ENCODE data around the gene CNTNAP2. TPM values are rescaled to one million over a fixed set of nuclear protein-coding genes. Genes with fewer than 3 reads are reported as not detected.

The CNTNAP2 gene
- total RNA-seq, 1 experiment from 2014 or later, result 0.03 TPM

- CTCF ChIA-PET, result no interaction called here
- POLR2A ChIA-PET, result no interaction called here
- H3K36me3 ChIP-seq (ENCODE audit: control insufficient read depth, insufficient read depth, low read length), result no peaks in the 10 kb centered on the region
- in situ Hi-C loops (cut with HindIII; ENCODE audit: low pct_unique_long_range_greater_than_20kb, low sequenced_read_pairs), result no loop called here
- intact Hi-C loops (cut with micrococcal nuclease; ENCODE audit: unreplicated experiment), result no loop called here
- BruUV-seq (replicated peaks), result no TSS peak
- peaks cover 3% of the 10 kb centered on the region for H3K27me3 ChIP-seq (ENCODE audit: control insufficient read depth, insufficient read depth, low read length)
- ATAC-seq (no peak), DNase-seq (ENCODE audit: low read depth, low spot score) (no peak)
- no peaks in the 10 kb centered on the region for H3K9me3 ChIP-seq (ENCODE audit: control insufficient read depth, insufficient read depth, low read depth, low read length)
- H3K27ac ChIP-seq (ENCODE audit: low read length), result no peak overlapping the region
- no peak overlapping the region for H3K4me3 ChIP-seq (ENCODE audit: low read depth in 2 of 2, low read length in 2 of 2)
- TF ChIP-seq REST (IDR thresholded peaks at IDR 0.05; ENCODE audit: insufficient read depth in 1 of 2, low read depth in 2 of 2, low read length in 1 of 2) (no peak), TCF7L2 (IDR thresholded peaks at IDR 0.05; ENCODE audit: low read depth, low read length) (no peak), SIN3A (IDR thresholded peaks at IDR 0.05; ENCODE audit: borderline replicate concordance, insufficient read depth, low read depth, low read length) (no peak), CTCF (IDR thresholded peaks at IDR 0.05) (no peak), POLR2AphosphoS5 (IDR thresholded peaks at IDR 0.05; ENCODE audit: low read depth, low read length) (no peak)
- no peaks in the 10 kb centered on the region for H3K4me1 ChIP-seq (ENCODE audit: control insufficient read depth, insufficient read depth, low read length)
Observed at GRCh38 chr7:148304456-148304855, 2187.9 kb downstream of the CNTNAP2 start.

GRCh38 chr7:148306759-148307158 lies 2190.2 kb downstream of the CNTNAP2 start:
- Histone ChIP-seq H3K4me3 (ENCODE audit: low read depth in 2 of 2, low read length in 2 of 2) (no peak overlapping the region), H3K27me3 (ENCODE audit: control insufficient read depth, insufficient read depth, low read length) (peaks cover 3% of the 10 kb centered on the region), H3K36me3 (ENCODE audit: control insufficient read depth, insufficient read depth, low read length) (no peaks in the 10 kb centered on the region), H3K4me1 (ENCODE audit: control insufficient read depth, insufficient read depth, low read length) (no peaks in the 10 kb centered on the region), H3K9me3 (ENCODE audit: control insufficient read depth, insufficient read depth, low read depth, low read length) (no peaks in the 10 kb centered on the region), H3K27ac (ENCODE audit: low read length) (no peak overlapping the region)
- DNase-seq (ENCODE audit: low read depth, low spot score) (no peak), ATAC-seq (no peak)
- POLR2A ChIA-PET, result no interaction called here
- no peak for TF ChIP-seq REST (IDR thresholded peaks at IDR 0.05; ENCODE audit: insufficient read depth in 1 of 2, low read depth in 2 of 2, low read length in 1 of 2)
- TF ChIP-seq CTCF (IDR thresholded peaks at IDR 0.05), result no peak
- TF ChIP-seq SIN3A (IDR thresholded peaks at IDR 0.05; ENCODE audit: borderline replicate concordance, insufficient read depth, low read depth, low read length), result no peak
- no peak for TF ChIP-seq TCF7L2 (IDR thresholded peaks at IDR 0.05; ENCODE audit: low read depth, low read length)
- TF ChIP-seq POLR2AphosphoS5 (IDR thresholded peaks at IDR 0.05; ENCODE audit: low read depth, low read length), result no peak
- in situ Hi-C loops (cut with HindIII; ENCODE audit: low pct_unique_long_range_greater_than_20kb, low sequenced_read_pairs) (no loop called here), intact Hi-C loops (cut with micrococcal nuclease; ENCODE audit: unreplicated experiment) (no loop called here)
- CTCF ChIA-PET, result no interaction called here
- BruUV-seq (replicated peaks), result no TSS peak
